CD4-positive, alpha-beta T cell treated with Interleukin-4 for 1 hour (primary cell): ENCODE results near the gene TMEFF1.
"Not testable (repeated sequence)": the region's sequence is repeated elsewhere in the genome, so short reads cannot be mapped to it uniquely, and the experiment has no call there.

Experiments
- DNase-seq, 2 donors: peaks; one replicate each; pipeline ENCODE4 v3.0.0-alpha.2; 2020 to 2022

TMEFF1 gene

GRCh38 chr9:100472788-100473275 is at the start of gene TMEFF1:
TMEFF1 (plus strand) TSS chr9:100473149; CDS start chr9:100473545, 396 bp downstream.
- peak; percentile 14 to 31 for DNase-seq

- no peak for DNase-seq
Observed at GRCh38 chr9:100425758-100426157, 47.2 kb upstream of the TMEFF1 start.

- DNase-seq, result no peak
Observed at GRCh38 chr9:100426189-100426529, 46.8 kb upstream of the TMEFF1 start.

GRCh38 chr9:100426530-100427365 is 46.2 kb upstream of the TMEFF1 start, which contains the start of gene MSANTD3:
MSANTD3 (plus strand) TSS chr9:100427143; CDS start chr9:100441939, 14,796 bp downstream.
- peak; percentile 44 to 56 for DNase-seq

- no peak for DNase-seq
Observed at GRCh38 chr9:100427366-100428263, 45.3 kb upstream of the TMEFF1 start.

GRCh38 chr9:100428871-100429654 is 43.9 kb upstream of the TMEFF1 start:
- DNase-seq, result no peak

- DNase-seq, result no peak
Observed at GRCh38 chr9:100430286-100430940, 42.5 kb upstream of the TMEFF1 start.

- no peak for DNase-seq
Observed at GRCh38 chr9:100431886-100432285, 41.1 kb upstream of the TMEFF1 start.

GRCh38 chr9:100432736-100433135 is 40.2 kb upstream of the TMEFF1 start:
- no peak for DNase-seq

GRCh38 chr9:100436571-100436970 is 36.4 kb upstream of the TMEFF1 start:
- DNase-seq, result no peak

GRCh38 chr9:100437860-100438805 is 34.8 kb upstream of the TMEFF1 start:
- peak; percentile 57 to 67 for DNase-seq

- no peak for DNase-seq
Observed at GRCh38 chr9:100440071-100440470, 32.9 kb upstream of the TMEFF1 start.

- DNase-seq, result not testable (repeated sequence)
Observed at GRCh38 chr9:100440487-100440886, 32.5 kb upstream of the TMEFF1 start.

- DNase-seq, result no peak
Observed at GRCh38 chr9:100441911-100442361, 31.0 kb upstream of the TMEFF1 start.

GRCh38 chr9:100443781-100444768 is 28.9 kb upstream of the TMEFF1 start:
- no peak for DNase-seq

GRCh38 chr9:100445161-100445902 is 27.6 kb upstream of the TMEFF1 start:
- no peak for DNase-seq

- DNase-seq, result no peak
Observed at GRCh38 chr9:100445903-100446549, 26.9 kb upstream of the TMEFF1 start.

- DNase-seq, result no peak
Observed at GRCh38 chr9:100447041-100447440, 25.9 kb upstream of the TMEFF1 start.
